SIG-M5 (cell line): ENCODE measurements around the gene SPSB1.

Source experiments
- DNase-seq: peaks from one replicate; lab custom pipeline; 2025; lab: John Stamatoyannopoulos, UW

SPSB1 gene

GRCh38 chr1:9345471-9345870 lies 52.8 kb downstream of the SPSB1 start:
- DNase-seq = no peak

- DNase-seq = no peak
Observed at GRCh38 chr1:9345922-9346321, 53.2 kb downstream of the SPSB1 start.

- no peak for DNase-seq
Observed at GRCh38 chr1:9346566-9346965, 53.9 kb downstream of the SPSB1 start.

- DNase-seq = no peak
Observed at GRCh38 chr1:9347095-9347850, 54.6 kb downstream of the SPSB1 start.

GRCh38 chr1:9349331-9349851 lies 56.7 kb downstream of the SPSB1 start:
- no peak for DNase-seq

GRCh38 chr1:9350013-9350908 lies 57.6 kb downstream of the SPSB1 start:
- DNase-seq = no peak

- DNase-seq = no peak
Observed at GRCh38 chr1:9350960-9351359, 58.3 kb downstream of the SPSB1 start.

GRCh38 chr1:9351654-9352271 lies 59.1 kb downstream of the SPSB1 start:
- no peak for DNase-seq

- no peak for DNase-seq
Observed at GRCh38 chr1:9352377-9353134, 59.9 kb downstream of the SPSB1 start.

GRCh38 chr1:9355503-9355902 lies 62.8 kb downstream of the SPSB1 start:
- DNase-seq = no peak

GRCh38 chr1:9356021-9356420 lies 63.3 kb downstream of the SPSB1 start:
- DNase-seq = no peak

GRCh38 chr1:9356829-9357466 lies 64.3 kb downstream of the SPSB1 start:
- DNase-seq = no peak

- no peak for DNase-seq
Observed at GRCh38 chr1:9357958-9358357, 65.3 kb downstream of the SPSB1 start.

- DNase-seq = no peak
Observed at GRCh38 chr1:9360371-9361064, 67.8 kb downstream of the SPSB1 start.

GRCh38 chr1:9361630-9362260 lies 69.1 kb downstream of the SPSB1 start:
- no peak for DNase-seq

GRCh38 chr1:9362488-9362887 lies 69.8 kb downstream of the SPSB1 start:
- no peak for DNase-seq

- DNase-seq = no peak
Observed at GRCh38 chr1:9363061-9363471, 70.4 kb downstream of the SPSB1 start.

- no peak for DNase-seq
Observed at GRCh38 chr1:9366298-9366697, 73.6 kb downstream of the SPSB1 start.

GRCh38 chr1:9366943-9367780 lies 74.5 kb downstream of the SPSB1 start:
- no peak for DNase-seq
